ENCODE data around the gene RTEL1. TPM values are rescaled to one million over a fixed set of nuclear protein-coding genes. Genes with fewer than 3 reads are reported as not detected.
"Not testable (repeated sequence)": the region's sequence is repeated elsewhere in the genome, so short reads cannot be mapped to it uniquely, and the experiment has no call there.

The RTEL1 gene
- total RNA-seq, 1 experiment from 2014 or later: 22.4 TPM

GRCh38 chr20:63624486-63624885 is 33.6 kb upstream of the RTEL1 start:
- no peaks in the 10 kb centered on the region for H3K36me3 ChIP-seq (replicated peaks; ENCODE audit: control insufficient read depth, insufficient read depth, low read length)
- H3K4me3 ChIP-seq (ENCODE audit: insufficient read depth, low read depth, low read length): no peak overlapping the region
- no peaks in the 10 kb centered on the region for H3K27me3 ChIP-seq (ENCODE audit: control insufficient read depth, insufficient read depth, low read length)
- peak; percentile 64 for DNase-seq

GRCh38 chr20:63625771-63626423 is 32.2 kb upstream of the RTEL1 start:
- Histone ChIP-seq H3K36me3 (replicated peaks; ENCODE audit: control insufficient read depth, insufficient read depth, low read length) (no peaks in the 10 kb centered on the region), H3K27me3 (ENCODE audit: control insufficient read depth, insufficient read depth, low read length) (no peaks in the 10 kb centered on the region), H3K4me3 (ENCODE audit: insufficient read depth, low read depth, low read length) (peak overlapping the region; percentile 83)
- DNase-seq: peak; percentile 69

GRCh38 chr20:63626424-63627128 is 31.5 kb upstream of the RTEL1 start, which contains the start of gene GMEB2:
Gene GMEB2, minus strand, starts transcription at chr20:63627101. Its CDS starts 7,704 bp downstream, at chr20:63619397.
- Histone ChIP-seq H3K36me3 (replicated peaks; ENCODE audit: control insufficient read depth, insufficient read depth, low read length) (no peaks in the 10 kb centered on the region), H3K27me3 (ENCODE audit: control insufficient read depth, insufficient read depth, low read length) (no peaks in the 10 kb centered on the region), H3K4me3 (ENCODE audit: insufficient read depth, low read depth, low read length) (peak within 1 kb of the TSS; percentile 94)
- DNase-seq: peak; percentile 96

GRCh38 chr20:63627129-63627750 is 30.9 kb upstream of the RTEL1 start:
- Histone ChIP-seq H3K4me3 (ENCODE audit: insufficient read depth, low read depth, low read length) (peak overlapping the region; percentile 94), H3K36me3 (replicated peaks; ENCODE audit: control insufficient read depth, insufficient read depth, low read length) (no peaks in the 10 kb centered on the region), H3K27me3 (ENCODE audit: control insufficient read depth, insufficient read depth, low read length) (no peaks in the 10 kb centered on the region)
- peak; percentile 100 for DNase-seq

- Histone ChIP-seq H3K36me3 (replicated peaks; ENCODE audit: control insufficient read depth, insufficient read depth, low read length) (no peaks in the 10 kb centered on the region), H3K27me3 (ENCODE audit: control insufficient read depth, insufficient read depth, low read length) (no peaks in the 10 kb centered on the region), H3K4me3 (ENCODE audit: insufficient read depth, low read depth, low read length) (peak overlapping the region; percentile 94)
- DNase-seq: no peak
Observed at GRCh38 chr20:63627751-63628245, 30.3 kb upstream of the RTEL1 start.

GRCh38 chr20:63628246-63628975 is 29.7 kb upstream of the RTEL1 start:
- Histone ChIP-seq H3K27me3 (ENCODE audit: control insufficient read depth, insufficient read depth, low read length) (no peaks in the 10 kb centered on the region), H3K36me3 (replicated peaks; ENCODE audit: control insufficient read depth, insufficient read depth, low read length) (no peaks in the 10 kb centered on the region), H3K4me3 (ENCODE audit: insufficient read depth, low read depth, low read length) (peak overlapping the region; percentile 94)
- peak; percentile 59 for DNase-seq

- H3K4me3 ChIP-seq (ENCODE audit: insufficient read depth, low read depth, low read length); H3K36me3 ChIP-seq (replicated peaks; ENCODE audit: control insufficient read depth, insufficient read depth, low read length); H3K27me3 ChIP-seq (ENCODE audit: control insufficient read depth, insufficient read depth, low read length); DNase-seq: not testable (repeated sequence)
Observed at GRCh38 chr20:63630956-63631355, 27.2 kb upstream of the RTEL1 start.

GRCh38 chr20:63631426-63631825 is 26.7 kb upstream of the RTEL1 start:
- not testable (repeated sequence) for H3K4me3 ChIP-seq (ENCODE audit: insufficient read depth, low read depth, low read length); H3K27me3 ChIP-seq (ENCODE audit: control insufficient read depth, insufficient read depth, low read length); H3K36me3 ChIP-seq (replicated peaks; ENCODE audit: control insufficient read depth, insufficient read depth, low read length); DNase-seq

GRCh38 chr20:63633732-63634131 is 24.4 kb upstream of the RTEL1 start:
- H3K27me3 ChIP-seq (ENCODE audit: control insufficient read depth, insufficient read depth, low read length): no peaks in the 10 kb centered on the region
- H3K36me3 ChIP-seq (replicated peaks; ENCODE audit: control insufficient read depth, insufficient read depth, low read length): no peaks in the 10 kb centered on the region
- no peak overlapping the region for H3K4me3 ChIP-seq (ENCODE audit: insufficient read depth, low read depth, low read length)
- no peak for DNase-seq

- no peak for DNase-seq
- H3K27me3 ChIP-seq (ENCODE audit: control insufficient read depth, insufficient read depth, low read length): peaks cover 2% of the 10 kb centered on the region; the same call in 1 of the 2 replicates
- H3K36me3 ChIP-seq (replicated peaks; ENCODE audit: control insufficient read depth, insufficient read depth, low read length): no peaks in the 10 kb centered on the region
- H3K4me3 ChIP-seq (ENCODE audit: insufficient read depth, low read depth, low read length): no peak overlapping the region
Observed at GRCh38 chr20:63635431-63636141, 22.5 kb upstream of the RTEL1 start.

- no peak for DNase-seq
- Histone ChIP-seq H3K27me3 (ENCODE audit: control insufficient read depth, insufficient read depth, low read length) (peaks cover 3% of the 10 kb centered on the region; the same call in 1 of the 2 replicates), H3K36me3 (replicated peaks; ENCODE audit: control insufficient read depth, insufficient read depth, low read length) (no peaks in the 10 kb centered on the region), H3K4me3 (ENCODE audit: insufficient read depth, low read depth, low read length) (no peak overlapping the region)
Observed at GRCh38 chr20:63636752-63637628, 21.1 kb upstream of the RTEL1 start.

- H3K4me3 ChIP-seq (ENCODE audit: insufficient read depth, low read depth, low read length): no peak overlapping the region
- DNase-seq: no peak
- no peaks in the 10 kb centered on the region for H3K36me3 ChIP-seq (replicated peaks; ENCODE audit: control insufficient read depth, insufficient read depth, low read length)
- peaks cover 3% of the 10 kb centered on the region; the same call in 1 of the 2 replicates for H3K27me3 ChIP-seq (ENCODE audit: control insufficient read depth, insufficient read depth, low read length)
Observed at GRCh38 chr20:63639093-63639975, 18.8 kb upstream of the RTEL1 start.

Data from H7 (cell line).